Stimulated activated naive B cell treated with anti-CD40 and anti-IgM and Interleukin-4, amounts not matched to agents 10 μg/mL and 1 μg/mL and 100 μg/mL, for 72 hours (primary cell): ENCODE data around the gene NALCN.
A peak's percentile ranks its signal among the peaks of the same experiment; 100 is the strongest.

Experiments used
- ATAC-seq, 2 donors: fragments of 150-1000 bp; cut with Tn5 transposase; replicated peaks; 2 replicates each; pipeline ENCODE4 v1.10.0; 2021; ENCODE audit warnings: moderate library complexity in 1 of 2
- DNase-seq: peaks from one replicate; pipeline ENCODE4 v3.0.0; 2021
- H3K27ac Mint-ChIP-seq: one replicate; pipeline ENCODE4 v1.8.0; 2022; ENCODE audit warnings: mild to moderate bottlenecking, mixed read lengths
- H3K27me3 Mint-ChIP-seq, 2 donors: one replicate each; pipeline ENCODE4 v1.8.0; 2022; ENCODE audit warnings: mixed read lengths in 2 of 2
- H3K36me3 Mint-ChIP-seq, 2 donors: one replicate each; pipeline ENCODE4 v1.8.0; 2022; ENCODE audit warnings: mixed read lengths in 2 of 2, mild to moderate bottlenecking in 1 of 2
- H3K4me1 Mint-ChIP-seq, 2 donors: one replicate each; pipeline ENCODE4 v1.8.0; 2022; ENCODE audit warnings: mixed read lengths in 2 of 2, mild to moderate bottlenecking in 1 of 2
- H3K4me3 Mint-ChIP-seq, 2 donors: one replicate each; pipeline ENCODE4 v1.8.0; 2022; ENCODE audit warnings: mild to moderate bottlenecking in 2 of 2, mixed read lengths in 2 of 2, moderate library complexity in 1 of 2
- H3K9me3 Mint-ChIP-seq, 2 donors: one replicate each; pipeline ENCODE4 v1.8.0; 2022; ENCODE audit warnings: mixed read lengths in 2 of 2, mild to moderate bottlenecking in 1 of 2

NALCN gene

DNA sequence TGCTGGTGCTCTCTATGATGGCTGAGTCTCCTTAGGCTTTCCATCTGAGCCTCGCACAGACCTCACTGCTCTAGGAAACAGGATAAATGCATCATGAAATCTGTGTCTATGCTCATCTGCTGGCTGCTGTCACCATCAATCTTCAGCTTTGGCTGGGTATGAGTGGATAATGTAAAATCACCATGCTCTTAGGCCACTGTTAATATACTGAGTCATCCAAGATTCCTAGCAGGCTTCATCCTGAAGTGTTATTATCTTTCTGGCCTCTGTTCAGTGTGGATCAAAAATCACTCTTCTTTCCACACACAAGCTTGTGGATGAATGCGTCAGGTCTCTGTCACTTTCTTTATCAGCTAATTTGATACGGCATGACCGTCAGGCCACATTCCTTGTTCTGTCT is 317.4 kb downstream of the NALCN start:
- H3K27ac Mint-ChIP-seq, result no peak overlapping the region
- H3K27me3 Mint-ChIP-seq, result peaks cover 4 to 14% of the 10 kb centered on the region in 2 donors
- no peaks in the 10 kb centered on the region for H3K4me1 Mint-ChIP-seq
- no peaks in the 10 kb centered on the region for H3K36me3 Mint-ChIP-seq
- ATAC-seq (no peak), DNase-seq (no peak)
- H3K4me3 Mint-ChIP-seq, result no peak overlapping the region
- H3K9me3 Mint-ChIP-seq, result no peaks in the 10 kb centered on the region

DNA sequence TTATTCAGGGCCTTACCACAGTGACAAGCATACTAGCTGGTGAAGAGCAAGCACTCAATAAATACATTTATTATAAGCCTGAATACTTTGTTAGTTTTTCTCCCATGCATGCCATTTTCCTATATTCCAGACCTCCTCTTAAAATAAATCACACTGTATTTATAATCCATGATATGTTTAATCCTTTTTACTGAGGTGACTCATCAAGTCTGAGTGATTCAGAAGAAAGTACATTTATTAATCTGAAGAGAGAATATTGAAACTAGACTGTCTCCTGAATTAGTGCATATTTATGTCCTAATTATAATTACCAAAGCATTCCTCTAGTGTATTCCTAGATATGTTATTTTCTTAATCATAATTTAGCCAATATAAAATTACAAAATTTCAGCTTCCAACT is 323.3 kb downstream of the NALCN start:
- no peak overlapping the region for H3K27ac Mint-ChIP-seq
- H3K4me1 Mint-ChIP-seq, result no peaks in the 10 kb centered on the region
- peaks cover 0 to 3% of the 10 kb centered on the region in 2 donors for H3K27me3 Mint-ChIP-seq
- DNase-seq (no peak), ATAC-seq (no peak)
- H3K9me3 Mint-ChIP-seq, result peaks cover 0 to 1% of the 10 kb centered on the region in 2 donors
- no peak overlapping the region for H3K4me3 Mint-ChIP-seq
- no peaks in the 10 kb centered on the region for H3K36me3 Mint-ChIP-seq

DNA sequence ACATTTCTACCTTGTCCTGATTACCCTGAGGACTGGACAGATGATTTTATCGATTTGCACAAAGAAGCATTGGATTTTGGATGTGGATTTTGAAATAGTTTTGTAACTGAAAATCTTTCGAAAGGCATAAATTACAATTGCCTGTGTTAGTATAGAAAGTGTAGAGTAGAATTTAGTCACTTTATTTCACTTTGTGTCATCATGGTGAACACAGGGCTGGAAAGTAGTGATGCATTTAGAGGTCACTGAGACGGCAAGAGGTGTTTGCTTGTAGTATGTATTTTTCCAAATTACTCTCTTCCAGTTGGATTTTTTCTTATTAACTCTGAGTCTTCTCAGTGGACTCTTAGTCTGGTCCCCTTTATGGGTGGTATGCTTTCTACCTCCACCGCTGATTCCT is 326.0 kb downstream of the NALCN start:
- no peak overlapping the region for H3K4me3 Mint-ChIP-seq
- no peaks in the 10 kb centered on the region for H3K4me1 Mint-ChIP-seq
- H3K36me3 Mint-ChIP-seq, result no peaks in the 10 kb centered on the region
- no peak for DNase-seq
- ATAC-seq, result no peak
- peaks cover 0 to 1% of the 10 kb centered on the region in 2 donors for H3K9me3 Mint-ChIP-seq
- H3K27ac Mint-ChIP-seq, result no peak overlapping the region
- peaks cover 0 to 3% of the 10 kb centered on the region in 2 donors for H3K27me3 Mint-ChIP-seq

DNA sequence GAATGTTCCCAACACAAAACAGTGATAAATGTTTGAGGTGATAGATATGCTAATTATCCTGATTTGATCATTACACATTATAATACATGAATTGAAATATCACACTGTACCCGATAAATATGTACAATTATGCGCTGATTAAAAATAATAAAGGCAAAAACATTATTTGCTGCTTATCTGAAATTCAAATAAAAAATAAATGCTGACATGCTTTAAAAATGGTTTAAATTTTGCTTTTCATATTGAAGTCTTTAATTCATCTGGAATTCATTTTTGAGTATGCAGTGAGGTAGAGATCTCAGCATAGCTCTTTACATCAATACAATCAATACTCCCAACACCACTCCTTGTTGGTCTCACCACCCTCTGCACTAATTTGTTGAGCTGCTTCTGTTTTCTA is 330.8 kb downstream of the NALCN start:
- no peak overlapping the region for H3K4me3 Mint-ChIP-seq
- no peaks in the 10 kb centered on the region for H3K36me3 Mint-ChIP-seq
- H3K4me1 Mint-ChIP-seq, result no peaks in the 10 kb centered on the region
- no peak for ATAC-seq
- no peak for DNase-seq
- no peak overlapping the region for H3K27ac Mint-ChIP-seq
- H3K27me3 Mint-ChIP-seq, result no peaks in the 10 kb centered on the region
- H3K9me3 Mint-ChIP-seq, result no peaks in the 10 kb centered on the region

DNA sequence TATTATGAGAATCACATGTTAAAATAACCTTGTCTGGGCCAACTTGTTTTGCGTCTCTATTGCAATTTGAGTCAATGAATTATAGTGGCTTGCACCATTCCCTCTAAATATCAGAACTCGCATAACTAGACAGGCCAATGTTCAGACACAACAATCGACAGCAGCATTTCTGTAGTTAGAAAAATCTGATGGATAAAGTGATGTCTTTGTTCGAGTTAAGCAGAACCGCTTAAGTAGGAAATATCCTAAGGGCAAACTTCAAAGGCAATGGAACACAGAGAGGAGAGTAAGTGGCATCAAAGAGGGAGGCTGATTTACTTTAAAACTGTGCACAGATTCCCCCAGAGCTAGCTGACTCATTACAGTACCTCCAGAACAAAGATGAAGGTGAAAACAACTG is 333.9 kb downstream of the NALCN start:
- no peaks in the 10 kb centered on the region for H3K4me1 Mint-ChIP-seq
- no peak overlapping the region for H3K4me3 Mint-ChIP-seq
- H3K27me3 Mint-ChIP-seq, result no peaks in the 10 kb centered on the region
- DNase-seq (no peak), ATAC-seq (no peak)
- H3K27ac Mint-ChIP-seq, result no peak overlapping the region
- no peaks in the 10 kb centered on the region for H3K36me3 Mint-ChIP-seq
- peaks cover 5 to 7% of the 10 kb centered on the region in 2 donors for H3K9me3 Mint-ChIP-seq

DNA sequence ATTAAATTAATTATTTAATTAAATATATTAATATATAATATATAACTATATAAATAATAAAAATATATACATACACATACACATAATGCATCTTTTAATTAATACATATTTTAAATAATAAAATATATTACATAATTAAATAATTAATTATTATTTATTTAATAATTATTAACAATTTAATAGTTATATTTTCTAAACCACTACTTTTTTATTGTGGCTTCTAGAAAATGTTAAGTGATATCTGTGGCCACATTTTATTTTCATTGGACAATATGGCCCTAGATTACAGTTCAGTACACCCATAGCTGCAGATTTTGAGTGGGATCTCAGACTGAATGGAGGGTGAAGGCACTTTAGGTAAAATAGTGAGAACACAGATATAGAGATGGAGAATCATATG is 335.7 kb downstream of the NALCN start:
- ATAC-seq, result no peak
- no peak for DNase-seq
- H3K4me1 Mint-ChIP-seq, result no peaks in the 10 kb centered on the region
- no peaks in the 10 kb centered on the region for H3K27me3 Mint-ChIP-seq
- peaks cover 7 to 9% of the 10 kb centered on the region in 2 donors for H3K9me3 Mint-ChIP-seq
- no peak overlapping the region for H3K27ac Mint-ChIP-seq
- no peak overlapping the region for H3K4me3 Mint-ChIP-seq
- no peaks in the 10 kb centered on the region for H3K36me3 Mint-ChIP-seq

DNA sequence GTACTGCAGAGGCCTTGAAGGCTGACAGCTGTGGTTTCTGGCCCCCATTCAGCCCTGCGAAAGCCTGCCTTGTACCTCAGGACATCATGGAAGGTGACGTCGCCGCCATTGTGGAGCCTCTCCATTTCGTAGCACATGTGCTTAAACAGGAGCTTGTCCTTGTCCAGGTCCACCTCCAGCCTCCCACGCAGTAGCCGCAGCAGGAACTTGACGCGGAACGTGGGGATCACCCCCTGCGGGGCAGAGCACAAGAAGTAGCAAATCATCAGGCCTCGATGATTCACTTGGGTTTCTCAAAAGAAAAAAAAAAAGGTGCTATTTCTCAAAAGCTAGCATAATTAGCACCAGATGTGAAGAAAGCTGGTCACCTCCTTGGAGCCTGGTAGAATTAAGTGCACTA is 351.0 kb downstream of the NALCN start:
- H3K9me3 Mint-ChIP-seq, result peaks cover 0 to 3% of the 10 kb centered on the region in 2 donors
- H3K4me3 Mint-ChIP-seq, result no peak overlapping the region
- H3K27ac Mint-ChIP-seq, result no peak overlapping the region
- DNase-seq (no peak), ATAC-seq (no peak)
- H3K36me3 Mint-ChIP-seq, result no peaks in the 10 kb centered on the region
- H3K4me1 Mint-ChIP-seq, result no peaks in the 10 kb centered on the region
- no peaks in the 10 kb centered on the region for H3K27me3 Mint-ChIP-seq

DNA sequence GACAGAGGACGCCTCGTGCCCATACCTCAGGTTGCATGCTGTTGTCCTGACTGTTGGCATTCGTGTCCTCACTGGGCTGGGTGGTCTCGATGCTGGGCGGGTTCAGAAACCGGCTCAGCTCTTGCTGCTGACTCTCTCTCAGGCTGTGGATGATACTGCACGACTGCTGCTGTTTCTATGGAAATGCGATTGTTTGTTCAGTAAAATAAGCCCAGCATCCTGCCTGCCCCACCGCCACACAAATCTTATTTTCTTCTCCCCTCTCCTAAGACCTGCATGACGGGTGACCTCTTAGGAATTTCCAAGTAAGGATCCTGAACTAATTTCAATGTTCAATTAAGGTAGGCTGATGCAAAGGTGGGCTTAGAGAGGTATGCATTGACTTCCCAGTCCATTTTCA is 356.5 kb downstream of the NALCN start:
- DNase-seq (no peak), ATAC-seq (no peak)
- Mint-ChIP-seq H3K27me3 (peaks cover 5 to 17% of the 10 kb centered on the region in 2 donors), H3K4me1 (peaks cover 2 to 7% of the 10 kb centered on the region in 2 donors), H3K27ac (no peak overlapping the region), H3K4me3 (no peak overlapping the region), H3K36me3 (no peaks in the 10 kb centered on the region), H3K9me3 (peaks cover 0 to 3% of the 10 kb centered on the region in 2 donors)

DNA sequence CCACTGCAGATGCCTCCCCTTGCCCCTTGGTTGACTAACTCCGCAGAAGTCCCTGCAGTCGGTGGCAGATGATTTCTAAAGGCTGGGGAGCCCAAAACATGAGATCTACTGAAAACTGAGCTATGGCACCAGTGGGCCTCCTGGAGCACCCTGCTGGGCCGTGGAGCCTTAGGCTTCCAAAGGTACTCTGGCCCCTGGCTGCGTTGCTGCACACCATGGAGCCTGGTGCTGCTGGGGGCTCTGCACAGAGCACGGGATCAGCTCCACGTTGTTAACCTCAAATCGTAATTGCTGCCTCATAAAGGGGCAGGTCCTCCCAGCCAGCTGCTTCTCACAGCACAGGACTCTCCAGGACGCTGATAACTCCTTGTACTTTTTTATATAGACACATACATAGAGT is 357.5 kb downstream of the NALCN start:
- Mint-ChIP-seq H3K27ac (no peak overlapping the region), H3K36me3 (no peaks in the 10 kb centered on the region), H3K27me3 (peaks cover 5 to 17% of the 10 kb centered on the region in 2 donors), H3K4me3 (no peak overlapping the region), H3K4me1 (peaks cover 2 to 7% of the 10 kb centered on the region in 2 donors), H3K9me3 (peaks cover 0 to 3% of the 10 kb centered on the region in 2 donors)
- no peak for DNase-seq
- ATAC-seq, result no peak

DNA sequence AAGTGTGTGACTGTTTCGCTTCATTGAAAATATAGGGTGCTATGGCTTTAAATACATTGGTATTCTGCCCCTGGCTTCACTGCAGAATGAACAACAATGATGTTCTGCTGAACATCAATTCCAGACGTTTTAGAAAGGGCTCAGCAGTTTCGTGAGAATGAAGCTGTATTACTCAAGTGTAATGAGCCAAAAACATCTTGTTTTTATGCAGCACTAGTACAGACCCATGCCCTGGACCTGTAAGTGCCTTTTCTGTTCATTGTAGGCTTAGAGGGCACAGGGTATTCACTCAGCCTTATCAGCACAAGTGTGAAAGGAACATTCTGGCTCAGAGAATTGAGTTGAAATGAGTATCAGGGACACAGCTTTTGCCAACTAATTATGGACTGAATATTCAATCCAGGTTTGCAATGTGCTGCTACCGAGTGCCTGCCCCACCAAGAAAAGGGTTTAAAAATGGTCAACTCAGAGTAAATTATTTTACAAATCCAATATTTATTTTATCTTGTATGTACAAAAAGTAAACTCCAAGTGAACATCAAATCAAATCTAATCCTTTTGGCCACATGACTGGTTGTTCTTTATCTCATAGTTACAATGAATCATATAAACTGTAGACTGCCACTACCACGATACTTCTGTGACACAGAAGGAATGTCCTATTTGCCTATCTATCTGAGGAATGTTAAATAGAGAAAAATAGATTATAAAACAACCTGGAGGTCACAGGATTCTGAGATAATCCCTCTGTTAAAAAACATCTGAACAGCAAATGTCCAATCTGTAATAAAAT is 362.8 kb downstream of the NALCN start:
- no peak for ATAC-seq
- DNase-seq, result no peak
- H3K27ac Mint-ChIP-seq, result no peak overlapping the region

DNA sequence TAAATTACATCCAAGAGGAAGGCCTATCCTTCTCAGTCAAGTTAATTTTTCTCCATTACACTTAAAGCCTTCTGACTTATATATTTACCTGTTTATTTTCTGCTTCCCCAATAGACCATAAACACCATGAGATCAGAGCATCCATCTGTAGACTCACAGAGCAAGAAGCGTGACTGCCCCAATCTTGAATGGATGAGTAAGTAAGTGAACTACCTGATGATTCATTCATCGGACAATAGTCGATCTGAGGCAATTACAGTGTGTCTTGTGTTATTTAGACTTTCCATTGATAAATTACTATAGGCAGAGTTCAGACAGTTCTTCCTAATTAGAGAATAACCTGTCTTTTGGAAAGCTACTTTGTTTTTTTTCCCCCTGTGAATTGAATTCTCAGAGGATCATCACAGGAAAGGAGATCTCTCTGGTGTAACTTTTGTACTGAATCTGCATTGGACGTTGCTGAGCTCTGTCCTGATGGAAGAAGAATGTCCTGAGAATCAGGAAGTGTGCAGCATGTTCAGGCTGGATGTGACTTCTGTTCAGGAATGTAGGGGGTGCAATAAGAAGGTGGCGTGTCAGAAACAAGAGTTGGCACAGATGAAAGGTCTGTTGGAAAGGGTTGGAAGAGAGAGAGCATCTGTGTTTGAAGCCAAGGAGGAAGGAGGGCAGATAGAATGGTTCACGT is 367.0 kb downstream of the NALCN start:
- ATAC-seq (no peak), DNase-seq (no peak)
- Mint-ChIP-seq H3K36me3 (no peaks in the 10 kb centered on the region), H3K27me3 (no peaks in the 10 kb centered on the region), H3K4me1 (no peaks in the 10 kb centered on the region), H3K27ac (no peak overlapping the region), H3K4me3 (no peak overlapping the region), H3K9me3 (peaks cover 5 to 10% of the 10 kb centered on the region in 2 donors)

More for the DNA sequence above, 362.8 kb downstream of the NALCN start:
- Mint-ChIP-seq H3K36me3 (no peaks in the 10 kb centered on the region), H3K4me1 (peaks cover 2 to 7% of the 10 kb centered on the region in 2 donors), H3K27me3 (peaks cover 2 to 9% of the 10 kb centered on the region in 2 donors), H3K9me3 (no peaks in the 10 kb centered on the region), H3K4me3 (no peak overlapping the region)

DNA sequence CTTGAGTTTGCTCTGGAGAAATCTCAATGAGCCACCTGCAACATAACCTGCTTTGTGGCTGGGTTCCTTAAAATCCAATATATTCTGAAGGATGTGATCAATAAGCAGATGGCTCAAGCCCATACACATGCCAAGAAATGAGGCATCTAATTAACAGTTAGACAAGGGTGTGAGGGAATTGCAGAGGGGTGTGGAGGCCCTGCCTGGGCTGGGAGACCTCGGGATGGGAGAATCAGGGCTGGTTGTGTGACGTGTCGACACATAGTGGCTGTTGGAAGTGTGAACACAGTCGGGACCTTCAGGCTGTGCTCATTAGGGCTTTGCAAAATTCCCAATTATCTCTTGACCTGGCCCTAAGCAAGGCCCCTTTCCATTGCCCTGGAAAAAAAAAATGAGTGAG is 379.8 kb downstream of the NALCN start:
- Mint-ChIP-seq H3K4me1 (no peaks in the 10 kb centered on the region), H3K27me3 (no peaks in the 10 kb centered on the region), H3K9me3 (peaks cover 10 to 11% of the 10 kb centered on the region in 2 donors), H3K27ac (no peak overlapping the region), H3K36me3 (no peaks in the 10 kb centered on the region), H3K4me3 (no peak overlapping the region)
- DNase-seq (no peak), ATAC-seq (no peak)

DNA sequence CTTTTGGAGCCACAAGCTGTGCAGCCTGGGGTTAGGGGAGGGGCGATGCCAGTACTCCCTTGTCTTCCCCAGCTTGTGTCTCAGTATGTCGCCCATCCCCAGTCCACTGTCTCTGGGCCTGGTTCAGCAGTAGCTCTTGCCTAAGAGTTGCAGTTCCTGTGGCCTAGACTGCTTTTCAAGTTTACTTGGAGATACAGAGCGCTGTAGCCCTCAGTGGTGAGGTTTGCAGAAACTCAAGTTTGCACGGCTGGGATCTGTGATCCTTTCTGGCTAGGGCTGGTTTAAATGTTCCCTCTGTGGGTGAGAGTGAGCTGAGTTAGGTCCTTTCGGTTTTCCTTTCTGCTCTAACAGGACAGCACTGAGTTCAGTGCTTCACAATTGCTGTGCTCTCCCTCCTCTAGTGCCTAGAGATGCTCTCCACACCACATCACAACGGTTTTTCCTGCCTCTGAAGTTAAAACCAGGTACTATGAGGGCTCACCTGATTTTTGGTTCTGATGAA is 381.1 kb downstream of the NALCN start:
- H3K4me3 Mint-ChIP-seq, result no peak overlapping the region

DNA sequence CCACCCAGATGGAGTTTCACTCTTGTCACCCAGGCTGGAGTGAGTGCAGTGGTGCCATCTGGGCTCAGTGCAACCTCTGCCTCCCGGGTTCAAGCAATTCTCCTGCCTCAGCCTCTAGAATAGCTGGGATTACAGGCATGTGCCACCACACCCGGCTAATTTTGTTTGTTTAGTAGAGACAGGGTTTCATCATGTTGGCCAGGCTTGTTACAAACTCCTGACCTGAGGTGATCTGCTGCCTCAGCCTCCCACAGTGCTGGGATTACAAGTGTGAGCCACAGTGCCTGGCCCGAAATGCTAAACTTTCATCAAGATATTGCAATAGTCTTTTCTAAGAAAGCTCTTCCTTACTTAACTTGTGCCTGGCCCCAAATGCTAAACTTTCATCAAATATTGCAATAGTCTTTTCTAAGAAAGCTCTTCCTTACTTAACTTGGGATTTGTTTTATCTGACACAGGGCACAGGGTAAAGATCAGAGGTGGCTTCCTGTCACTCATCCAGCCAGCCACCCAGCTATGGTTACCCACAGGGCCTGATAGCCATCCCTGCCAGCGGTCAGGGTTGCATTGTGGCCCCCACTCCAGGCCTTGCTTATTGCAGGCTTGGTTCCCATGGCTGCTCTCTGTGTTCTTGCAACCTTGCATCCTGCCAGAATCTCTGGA is 389.4 kb downstream of the NALCN start:
- H3K36me3 Mint-ChIP-seq, result no peaks in the 10 kb centered on the region
- no peak overlapping the region for H3K4me3 Mint-ChIP-seq
- peaks cover 3 to 13% of the 10 kb centered on the region in 2 donors for H3K9me3 Mint-ChIP-seq

More for the DNA sequence above, 381.1 kb downstream of the NALCN start:
- ATAC-seq (peak in 1 of 2 donors; percentile 16), DNase-seq (no peak)
- H3K27me3 Mint-ChIP-seq, result peaks cover 0 to 5% of the 10 kb centered on the region in 2 donors
- H3K36me3 Mint-ChIP-seq, result no peaks in the 10 kb centered on the region
- H3K27ac Mint-ChIP-seq, result no peak overlapping the region
- H3K9me3 Mint-ChIP-seq, result peaks cover 5 to 18% of the 10 kb centered on the region in 2 donors
- H3K4me1 Mint-ChIP-seq, result no peaks in the 10 kb centered on the region

More for the DNA sequence above, 389.4 kb downstream of the NALCN start:
- no peak overlapping the region for H3K27ac Mint-ChIP-seq
- peaks cover 0 to 5% of the 10 kb centered on the region in 2 donors for H3K27me3 Mint-ChIP-seq
- no peak for DNase-seq
- no peaks in the 10 kb centered on the region for H3K4me1 Mint-ChIP-seq
- no peak for ATAC-seq
